ENCODE results near the gene IQSEC1.

DNA sequence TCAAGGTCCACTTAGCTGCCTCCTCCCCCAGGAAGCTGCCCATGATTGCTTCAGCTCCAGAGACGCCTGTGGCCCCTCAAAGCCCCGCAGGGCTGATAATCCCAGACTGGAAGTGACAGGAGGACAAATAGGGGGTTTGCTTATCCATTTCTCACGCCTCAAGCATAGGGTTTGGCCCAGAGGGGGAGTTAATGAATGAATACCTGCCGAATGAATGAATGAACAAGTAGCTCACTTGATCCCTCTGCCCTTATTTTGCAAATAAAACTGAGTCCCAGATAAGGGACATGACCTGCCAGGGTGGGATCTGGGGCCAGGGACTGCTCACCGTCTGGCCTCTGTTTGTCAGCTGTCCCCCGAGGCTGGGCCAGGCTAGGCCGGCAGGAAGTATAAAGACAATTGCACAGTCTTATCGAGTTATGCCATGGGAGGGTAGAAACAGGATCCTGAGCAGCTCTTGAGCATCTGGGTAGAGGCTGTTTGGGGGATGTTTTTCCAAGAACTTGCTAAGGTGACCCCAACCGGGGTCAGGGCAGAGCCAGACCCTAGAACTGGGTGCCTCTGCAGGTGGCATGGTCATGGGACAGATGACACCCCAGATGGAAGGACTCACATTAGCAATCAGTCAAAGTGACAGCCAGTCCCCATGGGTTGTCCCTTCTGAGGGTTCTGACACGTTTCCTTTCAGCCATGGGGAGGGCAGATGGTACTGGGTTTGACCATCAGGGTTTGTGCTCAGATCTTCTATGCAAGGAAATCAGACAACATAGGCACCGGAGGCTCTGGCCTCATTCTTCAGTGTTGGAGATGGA is 45.0 kb downstream of the IQSEC1 start:
- TF ChIP-seq, protein P1, sequence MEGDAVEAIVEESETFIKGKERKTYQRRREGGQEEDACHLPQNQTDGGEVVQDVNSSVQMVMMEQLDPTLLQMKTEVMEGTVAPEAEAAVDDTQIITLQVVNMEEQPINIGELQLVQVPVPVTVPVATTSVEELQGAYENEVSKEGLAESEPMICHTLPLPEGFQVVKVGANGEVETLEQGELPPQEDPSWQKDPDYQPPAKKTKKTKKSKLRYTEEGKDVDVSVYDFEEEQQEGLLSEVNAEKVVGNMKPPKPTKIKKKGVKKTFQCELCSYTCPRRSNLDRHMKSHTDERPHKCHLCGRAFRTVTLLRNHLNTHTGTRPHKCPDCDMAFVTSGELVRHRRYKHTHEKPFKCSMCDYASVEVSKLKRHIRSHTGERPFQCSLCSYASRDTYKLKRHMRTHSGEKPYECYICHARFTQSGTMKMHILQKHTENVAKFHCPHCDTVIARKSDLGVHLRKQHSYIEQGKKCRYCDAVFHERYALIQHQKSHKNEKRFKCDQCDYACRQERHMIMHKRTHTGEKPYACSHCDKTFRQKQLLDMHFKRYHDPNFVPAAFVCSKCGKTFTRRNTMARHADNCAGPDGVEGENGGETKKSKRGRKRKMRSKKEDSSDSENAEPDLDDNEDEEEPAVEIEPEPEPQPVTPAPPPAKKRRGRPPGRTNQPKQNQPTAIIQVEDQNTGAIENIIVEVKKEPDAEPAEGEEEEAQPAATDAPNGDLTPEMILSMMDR (conservative IDR thresholded peaks at IDR 0.05; ENCODE audit: low read depth in 2 of 2) = no peak
- TF ChIP-seq EZH2 (IDR thresholded peaks at IDR 0.05; ENCODE audit: low read depth, unreplicated experiment) (no peak), POLR2AphosphoS5 (IDR thresholded peaks at IDR 0.05; ENCODE audit: low read depth) (no peak)
